Mesothelial cell of epicardium (in vitro differentiated cells): ENCODE data around the gene OR8S1. TPM values are rescaled to one million over a fixed set of nuclear protein-coding genes. Genes with fewer than 3 reads are reported as not detected.
"Not testable (repeated sequence)": the region's sequence is repeated elsewhere in the genome, so short reads cannot be mapped to it uniquely, and the experiment has no call there.

Source experiments
- DNase-seq, 2 experiments: peaks; one replicate each; pipeline ENCODE4 v3.0.0; 2021; ENCODE audit warnings: low spot score in 2 of 2; ENCODE audit not compliant: unreplicated experiment in 2 of 2
- H3K27ac Mint-ChIP-seq: 2 replicates; pipeline ENCODE4 v1.8.0; 2021; ENCODE audit warnings: mixed read lengths
- H3K27me3 Mint-ChIP-seq: 2 replicates; pipeline ENCODE4 v1.8.0; 2021; ENCODE audit warnings: low read depth, mixed read lengths
- H3K36me3 Mint-ChIP-seq: 2 replicates; pipeline ENCODE4 v1.8.0; 2021; ENCODE audit warnings: mixed read lengths
- H3K4me1 Mint-ChIP-seq: 2 replicates; pipeline ENCODE4 v1.8.0; 2021; ENCODE audit warnings: mixed read lengths
- H3K4me3 Mint-ChIP-seq: 2 replicates; pipeline ENCODE4 v1.8.0; 2021; ENCODE audit warnings: mild to moderate bottlenecking, moderate library complexity, mixed read lengths
- H3K9me3 Mint-ChIP-seq: 2 replicates; pipeline ENCODE4 v1.8.0; 2021; ENCODE audit warnings: mixed read lengths
- CTCF ChIP-seq: fragments of 200-600 bp; sonication (generic); IDR thresholded peaks from one replicate; pipeline ENCODE4 v1.5.0; 2021; ENCODE audit warnings: antibody characterized with exemption; ENCODE audit not compliant: unreplicated experiment
- total RNA-seq: library from RNA; stranded (reverse); gene quantifications from 3 replicates; pipeline ENCODE4 v1.2.1, GENCODE V29; 2021

Gene OR8S1
- total RNA-seq, 1 donor from 2014 or later = not detected

DNA sequence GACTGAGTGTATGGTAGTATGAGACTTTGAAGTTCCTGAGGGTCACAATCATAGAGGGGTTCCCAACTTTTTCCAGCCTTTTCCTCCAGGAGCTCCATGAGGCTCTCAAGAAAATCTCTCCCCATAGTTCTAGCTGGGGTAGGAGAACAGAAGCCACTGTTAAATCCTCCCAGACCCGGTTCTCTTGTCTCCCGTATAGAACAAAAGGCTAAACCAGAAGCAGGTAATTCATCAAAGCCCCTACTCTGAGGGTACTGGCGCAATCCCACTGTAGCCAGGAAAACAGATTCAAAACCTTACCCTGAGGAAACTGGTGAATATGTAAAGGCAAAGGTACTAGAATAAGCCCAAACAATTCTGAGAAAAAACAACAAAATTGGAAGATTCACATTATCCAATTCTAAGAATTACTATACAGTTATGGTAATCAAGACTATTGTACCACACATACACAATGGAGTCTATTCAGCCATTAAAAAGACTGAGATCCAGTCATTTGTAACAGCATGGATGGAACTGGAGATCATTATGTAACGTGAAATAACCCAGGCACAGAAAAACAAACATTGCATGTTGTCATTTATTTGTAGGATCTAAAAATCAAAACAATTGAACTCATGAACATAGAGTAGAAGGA, 20.5 kb downstream of the OR8S1 start:
- no peak for TF ChIP-seq CTCF

GRCh38 chr12:48547012-48547411, 21.6 kb downstream of the OR8S1 start:
- not testable (repeated sequence) for H3K27ac Mint-ChIP-seq, H3K36me3 Mint-ChIP-seq, H3K4me3 Mint-ChIP-seq, H3K27me3 Mint-ChIP-seq, H3K4me1 Mint-ChIP-seq, H3K9me3 Mint-ChIP-seq, DNase-seq

More for the DNA sequence above, 20.5 kb downstream of the OR8S1 start:
- no peaks in the 10 kb centered on the region for H3K4me1 Mint-ChIP-seq
- peaks cover 8% of the 10 kb centered on the region for H3K9me3 Mint-ChIP-seq
- no peak overlapping the region for H3K27ac Mint-ChIP-seq
- H3K4me3 Mint-ChIP-seq = no peak overlapping the region
- peaks cover 7% of the 10 kb centered on the region for H3K27me3 Mint-ChIP-seq
- DNase-seq = no peak
- no peaks in the 10 kb centered on the region for H3K36me3 Mint-ChIP-seq

GRCh38 chr12:48551636-48552035, 26.2 kb downstream of the OR8S1 start:
- H3K27me3 Mint-ChIP-seq, H3K36me3 Mint-ChIP-seq, H3K4me3 Mint-ChIP-seq, H3K4me1 Mint-ChIP-seq, DNase-seq, H3K27ac Mint-ChIP-seq: not testable (repeated sequence)
- peaks cover 24% of the 10 kb centered on the region for H3K9me3 Mint-ChIP-seq

- not testable (repeated sequence) for H3K27ac Mint-ChIP-seq, H3K4me3 Mint-ChIP-seq, DNase-seq
Observed at GRCh38 chr12:48553666-48554343, 28.4 kb downstream of the OR8S1 start.

DNA sequence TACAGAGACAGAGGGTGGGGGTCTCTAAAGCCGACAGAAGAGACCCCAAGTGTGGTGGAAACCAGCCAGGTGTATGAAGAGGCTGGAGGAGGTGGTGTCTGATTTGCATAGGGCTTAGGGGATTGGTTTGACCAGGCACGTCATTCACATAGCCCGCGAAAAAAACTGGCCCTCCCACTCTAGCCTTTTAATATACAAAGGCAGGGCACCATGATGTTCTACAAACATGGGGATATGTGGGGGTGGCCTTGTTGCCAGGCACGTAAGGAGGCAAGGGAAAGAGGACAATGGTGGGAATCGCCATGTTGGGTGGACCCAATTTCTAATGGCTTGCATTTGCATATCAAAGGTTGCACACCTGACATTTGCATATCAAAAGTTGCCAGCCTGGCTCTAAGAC, 31.2 kb downstream of the OR8S1 start:
- Mint-ChIP-seq H3K4me1 (no peaks in the 10 kb centered on the region), H3K27ac (no peak overlapping the region), H3K36me3 (peaks cover 2% of the 10 kb centered on the region), H3K4me3 (no peak overlapping the region), H3K27me3 (no peaks in the 10 kb centered on the region), H3K9me3 (peaks cover 27% of the 10 kb centered on the region)
- no peak for DNase-seq
- no peak for TF ChIP-seq CTCF

More at GRCh38 chr12:48553666-48554343, 28.4 kb downstream of the OR8S1 start:
- not testable (repeated sequence) for H3K36me3 Mint-ChIP-seq, H3K4me1 Mint-ChIP-seq, H3K27me3 Mint-ChIP-seq
- H3K9me3 Mint-ChIP-seq = peaks cover 29% of the 10 kb centered on the region

DNA sequence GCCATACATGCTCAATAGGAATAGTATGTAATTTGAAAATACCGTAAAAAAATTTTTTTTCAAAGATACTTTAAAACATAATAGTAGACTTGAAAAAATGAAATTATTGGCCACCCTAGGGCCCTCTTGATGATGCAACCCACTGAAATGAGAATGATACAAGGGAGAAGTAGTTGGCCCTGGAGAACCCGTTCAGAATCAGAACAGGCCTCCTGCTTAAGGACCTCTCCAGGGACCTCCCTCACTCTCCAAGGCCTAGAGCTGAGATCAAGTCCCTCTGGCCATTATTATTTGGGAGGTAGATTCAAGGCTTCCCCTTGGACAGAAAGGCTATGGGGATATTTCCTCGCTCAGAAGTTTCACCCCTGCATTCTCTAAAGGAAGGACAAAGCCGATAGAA, 32.5 kb downstream of the OR8S1 start:
- TF ChIP-seq CTCF = no peak
- no peaks in the 10 kb centered on the region for H3K4me1 Mint-ChIP-seq
- no peak overlapping the region for H3K27ac Mint-ChIP-seq
- H3K27me3 Mint-ChIP-seq = peaks cover 5% of the 10 kb centered on the region
- DNase-seq = no peak
- H3K9me3 Mint-ChIP-seq = peaks cover 21% of the 10 kb centered on the region
- no peaks in the 10 kb centered on the region for H3K36me3 Mint-ChIP-seq
- H3K4me3 Mint-ChIP-seq = no peak overlapping the region

DNA sequence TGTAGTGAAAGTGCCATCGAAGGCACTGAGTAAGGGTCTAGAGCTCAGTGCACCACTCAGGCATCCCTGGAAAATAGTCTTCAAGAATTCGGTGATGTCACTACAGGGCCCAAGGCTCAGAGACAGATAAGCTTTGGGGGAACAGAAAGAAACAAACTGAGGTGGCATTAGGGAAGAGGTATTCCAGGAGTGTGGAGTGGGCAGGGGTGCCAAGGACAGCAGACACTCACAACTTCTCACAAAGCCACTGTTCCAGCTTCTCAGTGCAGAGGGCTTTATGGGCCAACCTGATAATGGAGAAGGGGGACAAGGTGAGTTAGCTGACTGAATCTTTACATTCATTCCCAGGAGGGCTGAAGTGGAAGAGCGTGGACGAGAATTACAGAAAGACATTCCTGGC, 42.3 kb downstream of the OR8S1 start:
- Mint-ChIP-seq H3K36me3 (no peaks in the 10 kb centered on the region), H3K4me1 (no peaks in the 10 kb centered on the region), H3K27ac (no peak overlapping the region), H3K27me3 (peaks cover 14% of the 10 kb centered on the region), H3K9me3 (peaks cover 7% of the 10 kb centered on the region), H3K4me3 (no peak overlapping the region)
- DNase-seq = no peak
- TF ChIP-seq CTCF = no peak
